Progenitor cell of endocrine pancreas (in vitro differentiated cells): ENCODE data around the gene POLR2E. TPM values are rescaled to one million over a fixed set of nuclear protein-coding genes. Genes with fewer than 3 reads are reported as not detected.

Experiments
- DNase-seq: peaks from one replicate; pipeline ENCODE4 v3.0.0; 2021; ENCODE audit warnings: low spot score; ENCODE audit not compliant: unreplicated experiment
- H3K27ac Mint-ChIP-seq: 2 replicates; pipeline ENCODE4 v1.8.0; 2021; ENCODE audit warnings: mild to moderate bottlenecking, moderate library complexity, mixed read lengths
- H3K27me3 Mint-ChIP-seq: 2 replicates; pipeline ENCODE4 v1.8.0; 2021; ENCODE audit warnings: mixed read lengths
- H3K36me3 Mint-ChIP-seq: 2 replicates; pipeline ENCODE4 v1.8.0; 2022; ENCODE audit warnings: mixed read lengths; ENCODE audit not compliant: insufficient read depth
- H3K4me1 Mint-ChIP-seq: 2 replicates; pipeline ENCODE4 v1.8.0; 2021; ENCODE audit warnings: low read depth, mixed read lengths
- H3K4me3 Mint-ChIP-seq: 2 replicates; pipeline ENCODE4 v1.8.0; 2021; ENCODE audit warnings: low read depth, mild to moderate bottlenecking, moderate library complexity, mixed read lengths
- H3K9me3 Mint-ChIP-seq: 2 replicates; pipeline ENCODE4 v1.8.0; 2021; ENCODE audit warnings: low read depth, mixed read lengths
- total RNA-seq: library from RNA; stranded (reverse); gene quantifications from 2 replicates; pipeline ENCODE4 v1.2.1, GENCODE V29; 2021
- TF ChIP-seq, protein P1 (sequence below): fragments of 200-600 bp; sonication (generic); IDR thresholded peaks from one replicate; pipeline ENCODE4 v1.5.0; 2021; ENCODE audit warnings: antibody characterized with exemption, mild to moderate bottlenecking; ENCODE audit not compliant: unreplicated experiment

The POLR2E gene
- total RNA-seq, 1 donor from 2014 or later = 161 TPM

DNA sequence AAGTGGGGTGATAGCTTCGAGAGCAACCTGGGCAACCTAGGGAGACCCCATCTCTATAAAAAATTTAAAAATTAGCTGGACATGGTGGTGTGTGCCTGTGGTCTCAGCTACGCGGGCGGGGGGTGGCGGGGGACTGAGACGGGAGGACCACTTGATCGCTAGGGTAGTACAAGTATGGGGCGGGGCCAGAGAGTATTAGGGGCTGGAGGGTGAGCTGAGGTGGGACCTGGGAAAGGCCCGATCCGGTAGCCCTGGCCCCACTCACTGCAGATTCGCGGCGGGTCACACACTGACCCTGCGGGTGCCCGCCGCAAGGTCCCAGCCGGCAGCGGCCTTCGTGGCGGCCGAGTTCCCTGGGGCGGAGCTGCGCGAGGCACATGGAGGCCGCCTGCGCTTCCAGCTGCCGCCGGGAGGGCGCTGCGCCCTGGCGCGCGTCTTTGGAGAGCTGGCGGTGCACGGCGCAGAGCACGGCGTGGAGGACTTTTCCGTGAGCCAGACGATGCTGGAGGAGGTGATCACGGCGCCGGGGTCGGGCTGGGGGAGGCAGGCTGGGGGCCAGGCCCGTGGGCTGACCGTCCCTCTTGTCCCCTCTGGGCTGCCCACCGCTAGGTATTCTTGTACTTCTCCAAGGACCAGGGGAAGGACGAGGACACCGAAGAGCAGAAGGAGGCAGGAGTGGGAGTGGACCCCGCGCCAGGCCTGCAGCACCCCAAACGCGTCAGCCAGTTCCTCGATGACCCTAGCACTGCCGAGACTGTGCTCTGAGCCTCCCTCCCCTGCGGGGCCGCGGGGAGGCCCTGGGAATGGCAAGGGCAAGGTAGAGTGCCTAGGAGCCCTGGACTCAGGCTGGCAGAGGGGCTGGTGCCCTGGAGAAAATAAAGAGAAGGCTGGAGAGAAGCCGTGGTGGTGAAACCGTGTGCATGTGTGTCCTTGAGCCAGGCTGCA lies 30.2 kb downstream of the POLR2E start:
- DNase-seq = peak; percentile 59
- TF ChIP-seq, protein P1, sequence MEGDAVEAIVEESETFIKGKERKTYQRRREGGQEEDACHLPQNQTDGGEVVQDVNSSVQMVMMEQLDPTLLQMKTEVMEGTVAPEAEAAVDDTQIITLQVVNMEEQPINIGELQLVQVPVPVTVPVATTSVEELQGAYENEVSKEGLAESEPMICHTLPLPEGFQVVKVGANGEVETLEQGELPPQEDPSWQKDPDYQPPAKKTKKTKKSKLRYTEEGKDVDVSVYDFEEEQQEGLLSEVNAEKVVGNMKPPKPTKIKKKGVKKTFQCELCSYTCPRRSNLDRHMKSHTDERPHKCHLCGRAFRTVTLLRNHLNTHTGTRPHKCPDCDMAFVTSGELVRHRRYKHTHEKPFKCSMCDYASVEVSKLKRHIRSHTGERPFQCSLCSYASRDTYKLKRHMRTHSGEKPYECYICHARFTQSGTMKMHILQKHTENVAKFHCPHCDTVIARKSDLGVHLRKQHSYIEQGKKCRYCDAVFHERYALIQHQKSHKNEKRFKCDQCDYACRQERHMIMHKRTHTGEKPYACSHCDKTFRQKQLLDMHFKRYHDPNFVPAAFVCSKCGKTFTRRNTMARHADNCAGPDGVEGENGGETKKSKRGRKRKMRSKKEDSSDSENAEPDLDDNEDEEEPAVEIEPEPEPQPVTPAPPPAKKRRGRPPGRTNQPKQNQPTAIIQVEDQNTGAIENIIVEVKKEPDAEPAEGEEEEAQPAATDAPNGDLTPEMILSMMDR = peak; percentile 85
- Mint-ChIP-seq H3K4me3 (peak overlapping the region; percentile 44), H3K36me3 (no peaks in the 10 kb centered on the region), H3K27me3 (peaks cover 23% of the 10 kb centered on the region), H3K4me1 (peaks cover 1% of the 10 kb centered on the region), H3K27ac (no peak overlapping the region), H3K9me3 (no peaks in the 10 kb centered on the region)

DNA sequence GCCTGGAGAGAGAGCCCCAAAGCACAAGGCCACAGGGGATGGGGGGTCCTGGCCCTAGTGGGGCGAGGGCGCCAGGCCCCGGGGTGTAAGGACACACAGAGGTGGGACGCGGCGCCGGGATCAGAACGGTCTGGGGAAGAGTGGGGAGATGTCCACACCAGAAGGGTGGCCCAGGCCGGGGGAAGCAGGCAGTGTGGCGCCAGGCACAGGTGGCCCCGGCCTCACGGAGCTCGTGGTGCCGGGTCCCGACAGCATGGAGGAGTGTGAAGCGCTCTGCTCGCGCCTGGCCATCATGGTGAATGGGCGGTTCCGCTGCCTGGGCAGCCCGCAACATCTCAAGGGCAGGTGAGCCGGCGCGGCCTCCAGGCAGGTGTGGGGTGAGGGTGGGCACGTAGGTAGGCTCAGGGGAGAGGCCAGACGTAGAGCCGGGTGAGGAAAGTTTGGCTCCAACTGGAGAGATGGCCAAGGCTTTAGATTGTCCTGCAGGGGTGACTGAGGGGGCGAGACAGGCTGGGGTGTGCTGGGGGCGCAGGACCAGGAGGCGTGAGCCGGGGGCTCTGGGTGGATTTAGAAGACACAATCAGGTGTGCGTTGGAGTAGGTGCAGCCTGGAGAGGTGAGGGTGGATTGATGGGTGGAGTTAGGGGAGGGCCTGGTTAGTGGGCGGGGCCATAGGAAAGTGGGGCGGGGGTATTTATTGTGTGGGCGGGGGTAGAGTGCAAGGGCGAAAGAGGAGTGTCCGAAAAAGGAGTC lies 31.1 kb downstream of the POLR2E start:
- Mint-ChIP-seq H3K9me3 (no peaks in the 10 kb centered on the region), H3K36me3 (no peaks in the 10 kb centered on the region), H3K4me1 (peaks cover 1% of the 10 kb centered on the region), H3K27me3 (peaks cover 18% of the 10 kb centered on the region), H3K4me3 (peak overlapping the region; percentile 44), H3K27ac (no peak overlapping the region)
- TF ChIP-seq, protein P1 = no peak
- DNase-seq = no peak

DNA sequence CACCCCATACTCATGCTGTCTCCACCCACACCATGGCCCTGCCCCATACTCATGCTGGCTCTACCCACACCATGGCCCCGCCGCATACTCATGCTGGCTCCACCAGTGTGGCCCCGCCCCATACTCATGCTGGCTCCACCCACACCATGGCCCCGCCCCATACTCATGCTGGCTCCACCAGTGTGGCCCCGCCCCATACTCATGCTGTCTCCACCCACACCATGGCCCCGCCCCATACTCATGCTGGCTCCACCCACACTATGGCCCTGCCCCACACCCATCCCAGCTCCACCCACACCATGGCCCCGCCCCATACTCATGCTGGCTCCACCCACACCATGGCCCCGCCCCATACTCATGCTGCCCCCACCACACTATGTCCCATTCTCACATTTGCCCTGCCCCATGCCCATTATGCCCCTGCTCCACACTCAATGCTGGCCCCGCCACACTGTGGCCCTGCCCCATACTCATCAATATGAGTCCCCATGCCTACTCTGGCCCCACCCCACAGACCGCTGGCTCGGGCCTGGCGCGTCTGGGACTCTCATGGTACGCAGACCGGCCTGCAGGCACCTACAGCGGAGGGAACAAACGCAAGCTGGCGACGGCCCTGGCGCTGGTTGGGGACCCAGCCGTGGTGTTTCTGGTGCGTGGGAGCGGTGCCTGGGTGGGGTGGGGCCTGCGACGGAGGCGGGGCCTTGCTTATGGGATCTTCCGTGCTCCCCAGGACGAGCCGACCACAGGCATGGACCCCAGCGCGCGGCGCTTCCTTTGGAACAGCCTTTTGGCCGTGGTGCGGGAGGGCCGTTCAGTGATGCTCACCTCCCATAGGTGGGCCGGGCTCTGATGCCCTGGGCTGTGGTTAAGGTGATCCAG lies 31.9 kb downstream of the POLR2E start:
- Mint-ChIP-seq H3K4me3 (no peak overlapping the region), H3K27ac (no peak overlapping the region), H3K4me1 (peaks cover 1% of the 10 kb centered on the region), H3K36me3 (no peaks in the 10 kb centered on the region), H3K9me3 (no peaks in the 10 kb centered on the region), H3K27me3 (peaks cover 12% of the 10 kb centered on the region)
- TF ChIP-seq, protein P1 = no peak
- no peak for DNase-seq

DNA sequence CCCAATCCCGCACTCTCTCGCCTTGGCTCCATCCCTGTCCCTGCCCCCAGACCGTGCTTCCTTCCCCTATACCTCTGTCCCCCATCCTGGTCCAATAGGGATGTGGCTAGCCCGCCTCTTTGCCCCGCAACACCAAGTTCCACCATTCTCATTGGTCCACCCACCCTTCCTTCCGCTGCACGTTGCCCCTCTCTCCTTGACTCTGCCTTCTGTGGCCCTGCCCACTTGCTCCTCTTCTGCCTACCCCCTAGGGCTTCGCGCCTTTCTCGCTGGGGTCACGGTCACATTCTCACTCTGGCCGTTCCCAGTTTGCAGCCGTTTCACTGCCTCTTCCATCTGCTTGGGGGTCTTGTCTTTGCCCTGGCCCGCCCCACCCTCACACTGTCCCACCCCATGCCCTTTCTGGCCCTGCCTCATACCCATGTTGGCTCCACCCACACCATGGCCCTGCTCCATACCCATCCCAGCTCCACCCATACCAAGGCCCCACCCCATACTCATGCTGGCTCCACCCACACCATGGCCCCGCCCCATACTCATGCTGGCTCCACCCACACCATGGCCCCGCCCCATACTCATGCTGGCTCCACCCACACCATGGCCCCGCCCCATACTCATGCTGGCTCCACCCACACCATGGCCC lies 32.7 kb downstream of the POLR2E start:
- Mint-ChIP-seq H3K36me3 (no peaks in the 10 kb centered on the region), H3K27me3 (peaks cover 12% of the 10 kb centered on the region), H3K4me3 (no peak overlapping the region), H3K9me3 (no peaks in the 10 kb centered on the region), H3K27ac (peak overlapping the region; percentile 81), H3K4me1 (peaks cover 1% of the 10 kb centered on the region)
- TF ChIP-seq, protein P1 = no peak
- DNase-seq = no peak
